ENCODE data around the gene AKNA. TPM values are rescaled to one million over a fixed set of nuclear protein-coding genes. Genes with fewer than 3 reads are reported as not detected.

Gene AKNA
- total and polyA plus RNA-seq, 2 donors (not counting 1 experiment from before 2014, with no cell fraction given): 178 to 407 TPM

GRCh38 chr9:114400219-114400618 is 12.4 kb upstream of the AKNA start:
- Mint-ChIP-seq H3K4me1 (peaks cover 23% of the 10 kb centered on the region), H3K9me3 (ENCODE audit: insufficient read depth) (no peaks in the 10 kb centered on the region), H3K4me3 (peak overlapping the region; percentile 32), H3K27ac (peak overlapping the region; percentile 50), H3K27me3 (no peaks in the 10 kb centered on the region)
- no peak overlapping the region for H3K9ac ChIP-seq (ENCODE audit: low read length)
- H3K4me1 ChIP-seq (ENCODE audit: control insufficient read depth in 2 of 2, insufficient read depth in 2 of 2, low read length in 2 of 2): peaks cover 22 to 33% of the 10 kb centered on the region in 2 donors
- WGBS (ENCODE audit: insufficient coverage): 86% methylated on average over 1 of the region's 1 CpG
- H3K27me3 ChIP-seq (replicated peaks in 1 of 4; ENCODE audit: control extremely low read depth in 1 of 4, control insufficient read depth in 3 of 4, insufficient read depth in 4 of 4, low read length in 3 of 4): no peaks in the 10 kb centered on the region
- intact Hi-C loops (cut with micrococcal nuclease): loop anchor here (10.0 kb wide), 1 partner anchor 335 kb away; no protein-coding TSS in a partner anchor
- peaks cover 0 to 17% of the 10 kb centered on the region in 2 experiments for H3K36me3 ChIP-seq (replicated peaks in 1 of 2; ENCODE audit: control extremely low read depth in 1 of 2, control insufficient read depth in 1 of 2, extremely low read depth in 1 of 2, insufficient read depth in 2 of 2, low read length in 1 of 2)
- no peak for ATAC-seq (ENCODE audit: low read depth)
- peaks cover 15% of the 10 kb centered on the region for H4K20me1 ChIP-seq (ENCODE audit: control insufficient read depth, insufficient read depth, low read length, poor library complexity, severe bottlenecking)
- no peaks in the 10 kb centered on the region for H3K9me3 ChIP-seq (ENCODE audit: control extremely low read depth in 1 of 3, control insufficient read depth in 2 of 3, insufficient read depth in 1 of 3, low read length in 2 of 3)
- H3K4me2 ChIP-seq (replicated peaks; ENCODE audit: low read depth, low read length, poor library complexity, severe bottlenecking): no peak overlapping the region
- CTCF ChIA-PET: interaction anchor here (1.5 to 8.2 kb wide), 4 partner anchors 15 to 253 kb away, joined by 5 to 91 read pairs (median 8); no protein-coding TSS in a partner anchor
- H3K27ac ChIP-seq (ENCODE audit: low read length in 2 of 2): no peak overlapping the region
- no peak for DNase-seq
- peaks cover 24% of the 10 kb centered on the region for H3K79me2 ChIP-seq (ENCODE audit: control insufficient read depth, insufficient read depth, low read length)
- POLR2A ChIA-PET: interaction anchor here (0.6 to 1.6 kb wide), 3 partner anchors 15 to 255 kb away, joined by 4 to 13 read pairs (median 5); no protein-coding TSS in a partner anchor
- TF ChIP-seq CTCF (IDR thresholded peaks at IDR 0.05) (no peak), EZH2 (IDR thresholded peaks at IDR 0.05; ENCODE audit: borderline replicate concordance, insufficient read depth, low read depth, low read length, poor library complexity, severe bottlenecking) (no peak)
- H2AFZ ChIP-seq (ENCODE audit: insufficient read depth, low read depth, low read length, poor library complexity, severe bottlenecking): no peak overlapping the region
- H3K4me3 ChIP-seq (ENCODE audit: control extremely low read depth in 1 of 5, extremely low read depth in 1 of 5, insufficient read depth in 1 of 5, low read depth in 2 of 5, low read length in 4 of 5): no peak overlapping the region

GRCh38 chr9:114399381-114399780 is 11.6 kb upstream of the AKNA start:
- 90% methylated on average over 2 of the region's 4 CpGs for WGBS (ENCODE audit: insufficient coverage)
- H2AFZ ChIP-seq (ENCODE audit: insufficient read depth, low read depth, low read length, poor library complexity, severe bottlenecking): no peak overlapping the region
- ChIA-PET POLR2A (interaction anchor here (1.5 to 5.0 kb wide), 4 partner anchors 14 to 33 kb away, joined by 4 to 45 read pairs (median 16); no protein-coding TSS in a partner anchor), CTCF (interaction anchor here (1.0 to 2.8 kb wide), 6 partner anchors 11 to 254 kb away, joined by 3 to 12 read pairs (median 4); partner anchors contain the start of gene ATP6V1G1)
- no peaks in the 10 kb centered on the region for H3K9me3 ChIP-seq (ENCODE audit: control extremely low read depth in 1 of 3, control insufficient read depth in 2 of 3, insufficient read depth in 1 of 3, low read length in 2 of 3)
- H3K79me2 ChIP-seq (ENCODE audit: control insufficient read depth, insufficient read depth, low read length): peaks cover 33% of the 10 kb centered on the region
- H3K4me3 ChIP-seq (ENCODE audit: control extremely low read depth in 1 of 5, extremely low read depth in 1 of 5, insufficient read depth in 1 of 5, low read depth in 2 of 5, low read length in 4 of 5): no peak overlapping the region
- ATAC-seq (ENCODE audit: low read depth) (no peak), DNase-seq (no peak)
- TF ChIP-seq EZH2 (IDR thresholded peaks at IDR 0.05; ENCODE audit: borderline replicate concordance, insufficient read depth, low read depth, low read length, poor library complexity, severe bottlenecking): no peak
- TF ChIP-seq CTCF (IDR thresholded peaks at IDR 0.05): no peak
- Mint-ChIP-seq H3K27me3 (no peaks in the 10 kb centered on the region), H3K27ac (peak overlapping the region; percentile 3), H3K9me3 (ENCODE audit: insufficient read depth) (no peaks in the 10 kb centered on the region), H3K4me3 (no peak overlapping the region), H3K4me1 (peaks cover 31% of the 10 kb centered on the region)
- H3K4me1 ChIP-seq (ENCODE audit: control insufficient read depth in 2 of 2, insufficient read depth in 2 of 2, low read length in 2 of 2): peaks cover 30 to 41% of the 10 kb centered on the region in 2 donors
- no peak overlapping the region for H3K9ac ChIP-seq (ENCODE audit: low read length)
- peaks cover 23% of the 10 kb centered on the region for H4K20me1 ChIP-seq (ENCODE audit: control insufficient read depth, insufficient read depth, low read length, poor library complexity, severe bottlenecking)
- intact Hi-C loops (cut with micrococcal nuclease): loop anchor here (2.0 to 5.0 kb wide), 2 partner anchors 37 to 61 kb away; no protein-coding TSS in a partner anchor
- no peak overlapping the region for H3K27ac ChIP-seq (ENCODE audit: low read length in 2 of 2)
- peaks cover 0 to 26% of the 10 kb centered on the region in 2 experiments for H3K36me3 ChIP-seq (replicated peaks in 1 of 2; ENCODE audit: control extremely low read depth in 1 of 2, control insufficient read depth in 1 of 2, extremely low read depth in 1 of 2, insufficient read depth in 2 of 2, low read length in 1 of 2)
- no peaks in the 10 kb centered on the region for H3K27me3 ChIP-seq (replicated peaks in 1 of 4; ENCODE audit: control extremely low read depth in 1 of 4, control insufficient read depth in 3 of 4, insufficient read depth in 4 of 4, low read length in 3 of 4)
- H3K4me2 ChIP-seq (replicated peaks; ENCODE audit: low read depth, low read length, poor library complexity, severe bottlenecking): no peak overlapping the region
